ENCODE measurements around the gene SCGB1A1. TPM values are rescaled to one million over a fixed set of nuclear protein-coding genes. Genes with fewer than 3 reads are reported as not detected.

The SCGB1A1 gene
- polyA plus RNA-seq, 3 donors = not detected

DNA sequence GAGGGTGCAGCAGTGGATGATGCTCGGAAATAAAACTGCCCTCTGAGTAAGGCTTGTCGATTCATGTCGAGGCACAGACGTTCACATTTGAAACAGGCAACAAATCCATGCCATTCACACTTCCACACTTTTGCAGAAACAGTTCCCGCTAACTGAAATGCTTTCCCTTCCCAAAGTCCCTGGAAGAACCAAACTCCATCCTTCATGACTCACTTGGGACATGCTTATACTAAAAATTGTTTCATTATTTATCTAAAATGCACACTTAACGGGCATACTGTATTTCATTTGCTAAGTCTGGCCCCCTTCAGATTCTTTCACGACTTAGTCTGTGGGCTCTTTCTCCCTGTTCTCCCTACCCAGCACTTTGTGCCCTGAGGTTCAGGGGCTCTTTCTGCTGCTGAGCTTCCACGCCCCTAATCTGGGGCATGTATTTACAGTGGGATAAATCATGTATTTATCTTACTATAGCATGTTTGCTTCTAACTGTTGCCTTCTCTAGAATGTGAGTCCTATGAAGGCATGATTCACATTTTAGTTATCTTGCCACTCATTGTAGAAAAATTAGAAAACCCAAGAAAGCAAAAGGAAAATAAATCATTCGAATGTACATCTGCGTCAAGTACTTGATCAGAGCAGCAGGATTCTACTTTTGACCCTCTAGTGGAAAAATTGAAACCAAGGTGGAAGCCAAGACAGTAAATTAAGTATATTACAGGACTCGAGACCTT is 12.5 kb downstream of the SCGB1A1 start:
- Mint-ChIP-seq H3K27ac (peak overlapping the region; percentile 73 to 98 (median 89)), H3K9me3 (peaks cover 0 to 3% (median 0%) of the 10 kb centered on the region in 7 donors), H3K4me3 (no peak overlapping the region), H3K4me1 (peaks cover 91% of the 10 kb centered on the region), H3K36me3 (peaks cover 0 to 6% of the 10 kb centered on the region in 2 donors), H3K27me3 (ENCODE audit: low read depth in 3 of 3) (no peaks in the 10 kb centered on the region)
- no peak for DNase-seq
- peak overlapping the region; percentile 27 for H3K9ac ChIP-seq (ENCODE audit: insufficient read depth, low read length, poor library complexity, severe bottlenecking)
- peak overlapping the region; percentile 52 to 96 for H3K27ac ChIP-seq (ENCODE audit: low read depth in 1 of 2, low read length in 2 of 2)
- H2AFZ ChIP-seq (ENCODE audit: insufficient read depth, low read depth, low read length, poor library complexity, severe bottlenecking) = peak overlapping the region; percentile 52
- peaks cover 99 to 100% of the 10 kb centered on the region in 2 donors for H3K4me1 ChIP-seq (ENCODE audit: control insufficient read depth in 1 of 2, insufficient read depth in 2 of 2, low read length in 2 of 2)
- H4K20me1 ChIP-seq (ENCODE audit: insufficient read depth, low read length) = no peaks in the 10 kb centered on the region
- peaks cover 4% of the 10 kb centered on the region for H3K79me2 ChIP-seq (ENCODE audit: insufficient read depth, low read length)
- H3K36me3 ChIP-seq (replicated peaks in 1 of 2; ENCODE audit: control insufficient read depth in 1 of 2, insufficient read depth in 2 of 2, low read length in 2 of 2) = no peaks in the 10 kb centered on the region
- no peaks in the 10 kb centered on the region for H3K27me3 ChIP-seq (ENCODE audit: control insufficient read depth in 2 of 2, insufficient read depth in 2 of 2, low read length in 2 of 2)
- intact Hi-C loops (cut with micrococcal nuclease) = no loop called here
- peak overlapping the region; percentile 50 for H3K4me2 ChIP-seq (replicated peaks; ENCODE audit: extremely low read depth, low read length, poor library complexity, severe bottlenecking)
- WGBS (ENCODE audit: insufficient coverage) = 50% methylated on average over 4 of the region's 11 CpGs
- TF ChIP-seq, protein P1, sequence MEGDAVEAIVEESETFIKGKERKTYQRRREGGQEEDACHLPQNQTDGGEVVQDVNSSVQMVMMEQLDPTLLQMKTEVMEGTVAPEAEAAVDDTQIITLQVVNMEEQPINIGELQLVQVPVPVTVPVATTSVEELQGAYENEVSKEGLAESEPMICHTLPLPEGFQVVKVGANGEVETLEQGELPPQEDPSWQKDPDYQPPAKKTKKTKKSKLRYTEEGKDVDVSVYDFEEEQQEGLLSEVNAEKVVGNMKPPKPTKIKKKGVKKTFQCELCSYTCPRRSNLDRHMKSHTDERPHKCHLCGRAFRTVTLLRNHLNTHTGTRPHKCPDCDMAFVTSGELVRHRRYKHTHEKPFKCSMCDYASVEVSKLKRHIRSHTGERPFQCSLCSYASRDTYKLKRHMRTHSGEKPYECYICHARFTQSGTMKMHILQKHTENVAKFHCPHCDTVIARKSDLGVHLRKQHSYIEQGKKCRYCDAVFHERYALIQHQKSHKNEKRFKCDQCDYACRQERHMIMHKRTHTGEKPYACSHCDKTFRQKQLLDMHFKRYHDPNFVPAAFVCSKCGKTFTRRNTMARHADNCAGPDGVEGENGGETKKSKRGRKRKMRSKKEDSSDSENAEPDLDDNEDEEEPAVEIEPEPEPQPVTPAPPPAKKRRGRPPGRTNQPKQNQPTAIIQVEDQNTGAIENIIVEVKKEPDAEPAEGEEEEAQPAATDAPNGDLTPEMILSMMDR (IDR thresholded peaks at IDR 0.05) = no peak
- no peaks in the 10 kb centered on the region for H3K9me3 ChIP-seq (replicated peaks in 1 of 2; ENCODE audit: control insufficient read depth in 1 of 2, insufficient read depth in 1 of 2, low read length in 2 of 2)
- peak overlapping the region in 1 of 3 experiments; percentile 60 for H3K4me3 ChIP-seq (replicated peaks in 1 of 3; ENCODE audit: low read depth in 2 of 3, low read length in 3 of 3)

DNA sequence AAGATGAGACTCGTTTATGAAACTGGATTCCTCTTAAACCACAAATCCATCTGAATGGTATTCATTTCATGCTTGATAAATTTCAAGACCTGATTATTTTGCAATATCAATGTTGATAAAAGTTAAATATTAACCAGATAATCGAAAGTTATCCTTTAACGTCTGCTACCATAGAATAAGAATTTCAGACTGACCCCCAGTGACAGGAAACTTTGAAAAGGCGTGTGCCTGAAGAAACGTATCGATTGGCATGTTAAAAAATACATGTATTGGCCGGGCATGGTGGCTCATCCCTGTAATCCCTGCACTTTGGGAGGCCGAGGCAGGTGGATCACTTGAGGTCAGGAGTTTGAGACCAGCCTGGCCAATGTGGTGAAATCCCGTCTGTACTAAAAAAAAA is 13.9 kb downstream of the SCGB1A1 start:
- Histone ChIP-seq H3K4me2 (replicated peaks; ENCODE audit: extremely low read depth, low read length, poor library complexity, severe bottlenecking) (peak overlapping the region; percentile 53), H3K79me2 (ENCODE audit: insufficient read depth, low read length) (no peaks in the 10 kb centered on the region), H3K4me1 (ENCODE audit: control insufficient read depth in 1 of 2, insufficient read depth in 2 of 2, low read length in 2 of 2) (peaks cover 86 to 94% of the 10 kb centered on the region in 2 donors), H3K9me3 (replicated peaks in 1 of 2; ENCODE audit: control insufficient read depth in 1 of 2, insufficient read depth in 1 of 2, low read length in 2 of 2) (no peaks in the 10 kb centered on the region), H2AFZ (ENCODE audit: insufficient read depth, low read depth, low read length, poor library complexity, severe bottlenecking) (no peak overlapping the region), H3K4me3 (replicated peaks in 1 of 3; ENCODE audit: low read depth in 2 of 3, low read length in 3 of 3) (peak overlapping the region in 1 of 3 experiments; percentile 31), H4K20me1 (ENCODE audit: insufficient read depth, low read length) (no peaks in the 10 kb centered on the region), H3K27me3 (ENCODE audit: control insufficient read depth in 2 of 2, insufficient read depth in 2 of 2, low read length in 2 of 2) (no peaks in the 10 kb centered on the region), H3K36me3 (replicated peaks in 1 of 2; ENCODE audit: control insufficient read depth in 1 of 2, insufficient read depth in 2 of 2, low read length in 2 of 2) (no peaks in the 10 kb centered on the region), H3K9ac (ENCODE audit: insufficient read depth, low read length, poor library complexity, severe bottlenecking) (no peak overlapping the region), H3K27ac (ENCODE audit: low read depth in 1 of 2, low read length in 2 of 2) (peak overlapping the region; percentile 31 to 96)
- H3K27me3 Mint-ChIP-seq (ENCODE audit: low read depth in 3 of 3) = no peaks in the 10 kb centered on the region
- peaks cover 80% of the 10 kb centered on the region for H3K4me1 Mint-ChIP-seq
- H3K36me3 Mint-ChIP-seq = peaks cover 0 to 6% of the 10 kb centered on the region in 2 donors
- H3K9me3 Mint-ChIP-seq = peaks cover 0 to 3% (median 0%) of the 10 kb centered on the region in 7 donors
- 71% methylated on average over 5 of the region's 9 CpGs for WGBS (ENCODE audit: insufficient coverage)
- intact Hi-C loops (cut with micrococcal nuclease) = no loop called here
- TF ChIP-seq, protein P1 (IDR thresholded peaks at IDR 0.05) = no peak
- H3K27ac Mint-ChIP-seq = peak overlapping the region in 5 of 7 donors; percentile 55 to 90 (median 62)
- no peak for DNase-seq
- H3K4me3 Mint-ChIP-seq = no peak overlapping the region
